Activated CD4-positive, CD25-positive, alpha-beta regulatory T cell treated with anti-CD3 and anti-CD28 coated beads, Interleukin-2, amount 50 U/mL, for 72 hours (primary cell): ENCODE data around the gene BNIP3.

ENCODE experiments used
- DNase-seq: peaks from one replicate; pipeline ENCODE4 v3.0.0; 2021

BNIP3 gene

DNA sequence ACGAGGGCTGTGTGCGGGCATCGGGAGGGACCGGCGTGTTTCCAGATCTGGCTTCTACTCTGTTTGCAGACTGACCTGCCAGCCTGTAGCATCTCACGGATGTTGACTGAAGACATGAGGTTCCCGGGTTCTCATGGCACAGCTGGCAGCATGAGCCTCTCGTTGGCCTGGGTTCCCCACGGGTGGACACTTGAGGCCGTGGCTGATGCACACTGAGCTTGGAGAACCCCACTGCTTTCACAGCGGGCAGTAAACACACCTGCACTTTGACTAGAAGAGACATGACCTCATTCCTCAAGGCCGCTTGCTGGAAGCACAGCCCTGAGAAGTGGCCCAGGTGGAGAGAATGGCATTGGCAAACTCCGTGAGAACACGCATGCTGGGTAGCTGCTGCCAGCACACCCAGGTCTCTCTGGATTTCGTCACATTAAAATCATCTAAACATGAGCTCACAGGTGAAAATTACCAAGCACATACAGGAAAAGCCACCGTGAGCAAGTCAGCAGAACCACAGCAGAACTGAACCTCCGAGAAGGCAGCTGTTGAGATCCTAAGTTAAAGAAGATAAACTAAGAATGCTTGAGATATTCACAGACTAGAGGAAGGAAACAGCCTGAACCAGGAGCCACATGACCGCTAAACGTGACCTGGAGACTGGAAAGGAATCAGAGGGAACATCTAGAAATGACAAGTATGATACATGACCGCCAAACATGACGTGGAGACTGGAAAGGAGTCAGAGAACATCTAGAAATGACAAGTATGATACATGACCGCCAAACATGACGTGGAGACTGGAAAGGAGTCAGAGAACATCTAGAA, 32.5 kb downstream of the BNIP3 start:
- DNase-seq: no peak

DNA sequence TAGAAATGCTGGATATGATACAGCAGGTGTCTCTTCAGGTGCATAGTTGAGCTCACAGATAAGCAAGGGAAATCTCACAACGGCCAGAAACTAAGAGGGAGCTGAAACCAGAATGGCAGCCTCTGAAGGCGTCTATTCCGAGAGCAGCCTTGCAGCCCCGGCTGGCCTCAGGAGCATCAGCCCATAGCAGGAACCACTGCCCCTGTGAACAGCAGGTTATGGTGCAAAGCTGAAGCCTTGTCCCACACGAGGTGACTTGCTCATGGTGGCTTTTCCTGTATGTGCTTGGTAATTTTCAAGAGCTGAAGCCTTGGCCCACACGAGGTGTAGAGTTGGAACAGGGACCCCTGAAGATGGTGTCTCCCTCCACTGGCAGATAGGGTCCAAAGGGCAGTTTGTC, 33.2 kb downstream of the BNIP3 start:
- DNase-seq: no peak

DNA sequence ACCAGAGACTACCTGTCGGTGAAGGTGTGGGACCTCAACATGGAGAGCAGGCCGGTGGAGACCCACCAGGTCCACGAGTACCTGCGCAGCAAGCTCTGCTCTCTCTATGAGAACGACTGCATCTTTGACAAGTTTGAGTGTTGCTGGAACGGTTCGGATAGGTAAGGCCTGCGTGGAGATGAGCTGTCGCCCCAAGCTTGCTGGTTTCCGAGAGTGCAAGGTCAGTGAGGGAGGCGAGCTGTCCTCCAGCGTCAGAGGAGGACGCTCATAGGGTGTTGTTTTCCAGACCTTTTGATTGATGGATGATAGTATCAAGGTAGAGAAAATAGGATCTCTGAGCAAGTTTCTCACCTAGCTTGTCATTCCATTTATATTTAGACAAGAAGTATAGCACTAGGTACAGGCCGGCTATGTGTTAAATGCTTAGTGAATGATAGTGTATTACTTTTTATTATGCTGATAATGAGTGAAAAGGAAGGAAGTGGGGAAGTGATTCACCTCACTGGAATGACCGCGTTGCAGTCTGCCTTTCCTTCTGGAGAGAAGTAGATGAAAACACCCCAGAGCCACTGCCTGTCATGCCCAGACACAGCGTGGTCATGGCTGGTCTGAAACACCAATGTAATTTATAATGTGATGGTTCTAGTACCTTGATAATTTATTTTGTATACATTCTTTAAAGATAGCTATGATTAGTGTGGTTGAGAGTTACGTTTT, 33.9 kb downstream of the BNIP3 start:
- DNase-seq: no peak

DNA sequence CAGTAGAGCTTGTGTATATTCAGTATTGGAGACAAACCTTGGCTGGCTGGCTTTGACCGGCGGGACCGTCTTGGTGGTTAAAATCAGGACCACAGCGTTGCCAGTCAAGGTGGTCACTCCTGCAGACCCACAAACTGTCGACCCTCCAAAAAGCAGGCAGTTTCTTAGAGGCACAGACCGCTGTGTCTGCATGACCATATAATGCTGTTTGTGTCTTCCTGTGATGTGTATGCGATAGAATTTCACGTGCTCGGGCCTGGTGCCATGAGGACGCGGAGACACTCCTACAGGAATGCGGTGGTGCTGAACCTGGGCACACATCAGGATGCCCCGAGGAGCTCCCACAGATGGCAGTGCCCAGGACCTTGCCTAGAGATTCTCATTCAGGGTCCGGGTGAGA, 34.8 kb downstream of the BNIP3 start:
- no peak for DNase-seq

DNA sequence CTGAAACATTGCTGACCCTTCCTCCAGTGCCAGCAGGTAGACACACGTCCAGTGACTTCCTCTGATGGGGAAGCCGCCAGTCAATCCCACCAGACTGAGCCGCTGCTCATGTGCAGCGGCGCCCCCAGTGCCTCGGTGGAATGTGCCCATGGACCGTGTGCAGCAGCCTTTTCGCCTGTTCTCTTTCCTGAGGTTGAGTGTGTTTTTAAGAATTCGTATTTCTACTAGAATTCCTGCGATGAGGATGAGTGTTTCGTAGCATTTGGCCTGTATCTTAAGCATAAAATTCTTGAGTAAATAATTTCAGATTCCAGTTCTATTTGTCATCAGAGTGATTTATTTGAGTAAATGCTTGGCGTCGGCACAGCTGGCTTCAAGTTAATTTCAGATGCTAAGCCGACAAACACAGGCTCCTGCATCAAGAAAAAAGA, 35.4 kb downstream of the BNIP3 start:
- DNase-seq: no peak

DNA sequence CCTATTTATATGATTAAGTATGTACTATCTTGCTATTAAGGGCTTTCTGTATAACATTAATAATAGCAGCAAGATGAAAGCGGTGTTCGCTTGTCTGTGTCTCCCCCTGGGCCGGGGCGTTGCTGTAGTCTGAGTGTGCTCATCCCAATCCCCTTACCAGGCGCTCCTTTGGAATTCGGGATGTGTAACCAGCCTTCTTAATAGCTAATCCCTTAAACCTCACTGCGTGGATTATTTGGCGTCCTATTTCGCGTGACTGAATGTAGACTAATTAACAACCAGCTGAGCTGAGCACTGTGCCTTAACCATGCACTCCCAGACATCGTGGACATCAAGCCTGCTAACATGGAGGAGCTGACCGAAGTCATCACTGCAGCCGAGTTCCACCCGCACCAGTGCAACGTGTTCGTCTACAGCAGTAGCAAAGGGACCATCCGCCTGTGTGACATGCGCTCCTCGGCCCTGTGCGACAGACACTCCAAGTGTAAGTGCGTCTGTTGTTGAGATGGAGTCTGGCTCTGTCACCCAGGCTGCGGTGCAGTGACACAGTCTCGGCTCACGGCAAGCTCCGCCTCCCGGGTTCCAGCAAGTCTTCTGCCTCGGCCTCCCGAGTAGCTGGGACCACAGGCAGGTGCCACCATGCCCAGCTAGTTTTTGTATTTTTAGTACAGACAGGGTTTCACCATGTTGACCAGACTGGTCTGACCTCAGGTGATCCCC, 36.6 kb downstream of the BNIP3 start:
- DNase-seq: no peak

DNA sequence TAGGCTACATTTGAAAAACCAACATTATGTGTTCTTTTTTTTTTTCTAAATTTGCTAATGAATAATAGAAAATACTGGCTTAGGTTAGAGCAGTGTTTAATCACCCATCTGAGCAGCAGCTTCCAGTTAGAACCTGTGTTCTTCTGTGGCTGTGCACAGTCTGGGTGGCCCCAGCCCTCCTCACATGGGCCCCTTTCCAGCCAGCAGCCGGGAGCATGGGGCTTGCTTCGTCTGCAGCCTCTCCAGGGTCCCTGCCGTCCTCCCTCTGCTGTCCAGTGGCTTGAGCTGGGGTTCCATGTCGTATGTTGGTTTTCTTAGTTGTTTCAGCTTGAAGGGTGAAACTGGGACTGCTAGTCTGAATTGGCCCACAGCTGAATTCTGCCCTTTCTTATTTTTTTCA, 37.3 kb downstream of the BNIP3 start:
- no peak for DNase-seq

DNA sequence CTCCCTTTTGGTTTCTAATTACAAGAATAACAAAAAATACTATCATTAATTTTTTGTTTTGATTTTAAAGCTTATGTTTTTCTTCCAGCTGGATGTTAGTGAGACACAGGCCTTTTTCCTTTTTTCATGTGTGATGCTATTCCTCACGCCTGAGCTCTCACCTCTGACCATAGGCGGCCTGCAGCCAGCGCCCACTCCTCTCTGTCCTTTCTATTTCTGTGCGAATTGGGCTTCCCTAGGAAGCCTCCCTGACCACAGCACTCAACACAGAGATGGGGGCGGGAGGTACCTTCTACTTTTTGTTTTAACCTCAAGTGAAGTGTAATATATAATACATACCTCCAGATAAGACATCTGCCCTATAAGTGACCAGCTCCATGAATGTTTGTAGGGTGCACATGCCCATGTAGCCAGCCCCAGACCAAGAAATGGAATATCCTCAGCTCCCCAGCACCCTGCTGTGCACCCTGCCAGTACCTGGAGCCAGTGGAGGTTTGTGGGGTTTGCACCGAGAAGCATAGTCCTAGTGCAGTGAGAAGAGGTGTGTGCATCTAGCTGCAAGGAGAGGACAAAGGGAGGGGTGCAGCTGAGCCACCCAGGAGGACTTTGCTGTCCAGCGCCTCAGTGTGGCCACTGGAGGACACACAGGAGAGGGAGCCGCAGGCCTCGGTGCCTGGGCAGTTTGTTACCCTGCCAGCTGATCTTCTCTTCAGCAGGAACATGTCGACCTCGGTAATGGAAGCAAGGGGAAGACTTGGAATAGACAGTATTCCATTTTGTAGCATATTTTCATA, 38.5 kb downstream of the BNIP3 start:
- DNase-seq: no peak

DNA sequence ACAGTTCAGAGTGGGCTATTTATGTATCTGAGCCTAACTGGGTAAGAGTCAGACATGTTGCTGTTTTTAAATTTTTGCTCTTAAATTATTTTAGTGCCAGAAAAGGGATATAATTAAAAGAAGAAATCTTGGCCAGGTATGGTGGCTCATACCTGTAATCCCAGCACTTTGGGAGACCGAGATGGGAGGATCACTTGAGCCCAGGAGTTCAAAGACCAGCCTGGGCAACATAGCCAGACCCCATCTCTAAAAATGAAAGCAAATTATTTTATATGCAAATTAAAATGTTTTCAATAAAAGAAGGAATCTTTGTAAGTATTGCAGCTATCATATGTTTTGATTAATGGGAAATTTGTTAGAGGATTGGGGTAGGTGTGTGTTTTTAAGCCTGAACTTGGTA, 39.3 kb downstream of the BNIP3 start:
- no peak for DNase-seq

DNA sequence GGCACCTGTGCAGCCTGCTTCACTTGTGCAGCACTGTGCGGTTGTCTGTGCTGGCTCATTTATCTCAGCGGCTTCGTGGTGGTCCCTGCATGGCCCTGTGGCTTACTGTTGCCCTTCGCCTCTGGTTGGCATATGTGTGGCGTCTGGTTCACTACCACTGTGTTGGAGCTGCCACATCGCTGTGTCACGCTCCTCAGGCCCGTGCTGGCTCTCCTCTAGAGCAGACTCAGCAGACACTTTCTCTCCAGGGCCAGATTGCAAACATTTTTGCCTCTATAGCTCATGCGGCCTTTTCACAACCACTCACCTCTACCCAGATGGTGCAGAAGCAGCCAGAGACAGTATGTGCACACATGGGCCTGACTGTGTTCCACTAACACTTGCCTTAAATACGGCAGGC, 43.0 kb downstream of the BNIP3 start:
- no peak for DNase-seq

DNA sequence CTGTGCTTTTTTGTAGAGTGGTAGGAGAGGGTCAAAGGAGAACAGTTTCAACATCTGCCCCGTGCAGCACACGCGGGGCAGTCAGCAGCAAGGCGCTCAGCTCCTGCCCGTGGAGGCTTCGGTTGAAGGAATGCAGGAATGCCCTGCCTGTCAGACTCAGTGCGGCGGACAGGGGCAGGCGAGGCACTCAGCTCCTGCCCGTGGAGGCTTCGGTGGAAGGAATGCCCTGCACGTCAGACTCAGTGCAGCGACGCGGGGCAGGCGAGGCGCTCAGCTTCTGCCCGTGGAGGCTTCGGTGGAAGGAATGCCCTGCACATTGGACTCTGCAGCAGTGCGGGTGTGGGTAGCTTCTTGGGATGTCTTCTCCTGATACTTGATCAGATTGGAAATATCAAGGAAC, 43.9 kb downstream of the BNIP3 start:
- DNase-seq: no peak

DNA sequence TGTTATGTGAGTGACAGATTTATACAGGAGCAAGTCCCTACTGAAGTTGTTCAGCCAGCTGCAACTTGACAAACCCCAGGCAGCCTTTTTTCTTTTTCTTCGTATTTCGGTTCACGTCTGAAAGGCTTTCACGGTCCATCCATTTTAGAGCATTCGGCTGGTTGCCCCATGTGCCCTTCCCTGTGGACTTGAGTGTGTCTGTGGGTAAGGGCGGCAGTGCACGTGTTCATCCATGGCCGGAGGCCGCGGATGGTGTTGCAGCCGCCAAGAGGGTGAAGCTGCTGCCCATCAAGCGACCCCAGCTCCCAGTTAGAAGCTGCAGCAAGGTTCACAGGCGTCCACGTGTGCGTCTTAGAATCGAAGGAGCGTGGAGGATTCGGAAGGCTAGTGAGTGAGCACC, 45.0 kb downstream of the BNIP3 start:
- DNase-seq: no peak

DNA sequence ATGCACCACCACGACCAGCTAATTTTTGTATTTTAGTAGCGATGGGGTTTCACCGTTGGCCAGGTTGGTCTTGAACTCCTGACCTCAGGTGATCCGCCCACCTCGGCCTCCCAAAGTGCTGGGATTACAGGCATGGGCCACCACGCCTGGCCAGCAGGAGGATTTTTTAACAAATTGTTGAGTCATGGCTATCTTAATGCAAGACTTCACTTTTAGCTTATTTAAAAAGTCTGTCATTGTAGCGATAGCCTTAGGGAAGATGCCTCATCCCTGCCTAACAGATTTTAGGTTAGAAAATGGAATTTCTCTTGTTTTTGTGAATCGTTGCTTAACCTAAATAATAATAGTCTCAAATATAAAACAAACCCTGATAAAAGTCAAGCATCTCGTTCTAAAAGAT, 45.4 kb downstream of the BNIP3 start:
- DNase-seq: no peak

DNA sequence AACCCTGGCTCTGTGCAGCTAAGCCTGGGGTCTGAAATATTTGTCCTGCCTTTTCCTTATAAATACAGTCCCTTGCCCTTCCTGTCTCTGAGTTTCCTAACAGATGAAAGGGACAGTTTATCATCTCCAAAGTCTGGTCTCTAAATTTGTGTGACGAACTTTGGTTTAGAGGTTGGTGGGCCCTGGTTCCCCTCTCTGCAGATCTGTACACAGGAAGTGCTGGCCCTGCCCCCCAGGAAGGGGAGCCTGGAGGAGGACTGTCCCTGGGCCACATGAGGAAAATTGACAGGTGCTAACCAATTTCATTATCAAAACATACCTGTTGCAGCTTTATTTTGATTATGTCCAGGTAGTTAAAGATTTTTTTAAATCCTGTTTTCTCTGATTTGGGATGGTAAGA, 46.5 kb downstream of the BNIP3 start:
- DNase-seq: no peak

DNA sequence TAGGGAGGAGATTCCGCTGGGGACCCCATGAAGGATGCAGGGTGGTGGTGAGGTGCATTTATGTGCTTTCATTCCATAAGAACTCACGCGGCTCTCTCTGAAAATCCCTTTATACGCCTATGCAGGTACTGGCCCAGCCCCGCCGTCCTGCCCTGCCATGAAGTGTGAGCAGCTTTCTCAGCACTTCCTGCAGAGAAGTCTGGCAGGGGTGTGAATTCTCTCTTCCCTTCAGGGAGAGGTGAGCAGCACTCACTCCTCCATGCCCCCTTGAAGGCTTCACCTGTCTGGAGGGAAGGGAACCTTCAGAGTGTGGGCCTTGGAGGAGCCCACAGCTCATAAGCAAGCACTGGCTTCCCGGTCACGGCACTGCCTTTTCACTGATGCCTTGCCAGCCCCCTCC, 47.0 kb downstream of the BNIP3 start:
- DNase-seq: no peak

DNA sequence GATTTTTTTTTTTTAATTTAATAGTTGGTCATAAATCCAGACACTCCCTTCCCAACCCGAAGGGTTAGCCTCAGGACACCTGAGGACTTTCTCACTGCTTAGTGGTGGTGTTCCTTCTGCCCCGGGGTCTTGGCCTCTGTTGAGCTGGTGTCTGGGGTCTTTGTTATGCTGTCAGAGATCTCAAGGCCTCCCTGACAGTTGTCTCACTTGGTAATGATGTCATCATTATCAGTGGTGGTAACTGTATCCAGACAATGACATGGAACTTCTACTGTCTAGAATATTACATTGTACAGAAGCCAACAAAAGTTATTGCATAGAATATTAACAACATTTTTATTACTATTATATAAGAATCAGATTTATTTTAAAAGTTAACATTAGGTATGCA, 48.0 kb downstream of the BNIP3 start:
- DNase-seq: no peak

DNA sequence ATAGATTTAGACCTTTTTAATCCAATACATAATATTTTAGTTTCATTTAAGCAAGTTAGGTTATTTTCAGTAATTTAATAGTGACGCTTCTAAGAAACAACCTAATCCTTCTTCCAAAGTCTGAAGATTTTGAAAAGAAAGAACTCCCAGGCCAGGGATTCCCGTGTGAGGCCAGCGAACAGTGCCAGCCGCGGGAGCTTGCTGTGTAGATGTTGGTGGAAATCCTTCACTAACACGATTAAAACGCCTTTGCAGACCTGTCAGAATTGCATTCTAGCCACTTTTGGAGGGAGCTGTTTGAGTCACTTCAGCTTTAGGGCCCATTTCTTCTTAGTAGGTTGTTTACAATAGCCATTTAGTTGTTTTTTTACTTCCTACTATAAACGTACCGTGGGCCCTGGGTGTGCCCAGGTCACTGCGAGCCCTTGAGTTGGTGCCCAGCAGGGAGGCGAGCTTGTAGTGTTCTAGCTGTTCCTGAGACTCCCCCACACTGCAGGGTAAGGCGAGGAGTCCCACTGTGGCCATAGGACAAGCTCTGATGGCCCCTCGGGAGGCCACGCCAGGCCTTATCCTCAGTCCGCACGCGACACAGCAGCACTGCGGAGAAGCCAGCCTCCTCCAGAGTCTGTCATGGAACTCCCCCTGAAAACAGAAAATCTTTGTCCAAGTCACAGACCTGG, 48.6 kb downstream of the BNIP3 start:
- no peak for DNase-seq

DNA sequence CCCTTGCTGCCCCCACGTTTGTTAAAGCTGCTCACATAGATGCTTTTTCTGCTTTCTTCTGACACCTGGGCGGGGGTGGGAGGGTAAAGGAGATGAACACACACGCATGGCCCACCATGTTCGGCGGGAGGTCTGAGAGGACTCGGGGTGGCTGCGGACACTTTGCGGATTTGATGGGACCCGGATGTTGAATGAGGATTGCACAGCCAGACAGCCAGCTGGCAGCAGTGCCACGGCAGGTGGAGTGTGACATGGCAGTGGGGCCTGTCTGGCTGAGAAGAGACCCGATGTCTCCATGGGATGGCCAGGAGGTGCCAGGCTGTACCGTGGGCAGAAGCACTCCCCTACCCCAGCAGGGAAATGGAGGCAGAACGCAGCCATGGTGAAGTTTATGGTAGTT, 49.7 kb downstream of the BNIP3 start:
- no peak for DNase-seq

DNA sequence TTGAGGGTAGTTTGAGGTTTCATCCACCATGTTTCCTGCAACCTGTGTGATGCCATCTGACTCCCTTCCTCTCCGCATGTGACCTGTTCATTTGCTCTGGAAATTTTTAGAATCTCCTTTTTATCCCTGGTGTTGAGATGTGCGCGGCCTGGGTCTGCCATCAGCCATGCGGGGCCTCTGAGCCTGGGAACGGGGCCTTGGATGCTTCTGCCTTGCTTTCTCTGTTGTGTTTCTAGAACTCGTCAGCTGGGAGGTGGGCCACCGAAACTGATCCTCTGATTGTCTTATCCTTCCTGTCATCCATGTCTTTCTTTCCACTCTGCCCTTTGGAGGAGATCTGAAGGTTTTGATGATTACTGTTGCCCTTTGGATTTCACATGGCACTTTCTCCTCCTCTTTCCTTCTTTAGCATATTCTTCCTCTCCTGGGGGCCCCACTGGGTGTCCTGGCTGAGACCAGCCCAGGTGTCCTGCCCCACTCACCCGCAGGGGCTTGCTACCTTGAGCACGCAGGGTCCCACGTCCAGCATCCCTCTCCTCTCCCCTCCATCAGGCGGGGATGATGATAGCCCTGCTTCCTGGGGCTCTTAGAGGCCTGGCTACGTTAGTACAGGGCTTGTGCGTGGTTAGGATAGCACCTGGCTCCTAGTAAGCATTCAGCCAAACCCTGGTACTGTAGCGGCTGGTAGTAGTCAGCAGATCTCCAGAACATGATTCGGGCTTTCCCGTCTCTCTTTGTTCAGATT, 51.0 kb downstream of the BNIP3 start:
- DNase-seq: no peak

DNA sequence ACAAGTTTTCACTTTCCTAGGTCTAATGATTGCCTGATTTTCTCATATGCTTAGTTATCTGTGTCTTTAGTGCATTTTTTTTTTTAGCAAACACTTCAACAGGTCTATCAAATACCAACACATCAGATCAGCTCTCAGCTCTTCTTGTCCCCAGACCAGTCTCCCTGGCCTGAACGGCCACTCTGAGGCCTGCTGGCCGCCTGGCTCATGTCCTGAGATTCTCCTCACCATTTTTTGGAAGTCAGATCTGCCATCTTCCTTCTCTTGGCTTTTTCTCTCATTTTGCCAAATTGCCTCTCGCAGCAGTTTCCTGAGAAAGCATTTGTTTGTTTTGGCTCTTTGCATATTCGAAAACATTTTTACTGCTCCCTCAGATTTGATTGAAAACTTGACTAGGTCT, 51.6 kb downstream of the BNIP3 start:
- DNase-seq: no peak

DNA sequence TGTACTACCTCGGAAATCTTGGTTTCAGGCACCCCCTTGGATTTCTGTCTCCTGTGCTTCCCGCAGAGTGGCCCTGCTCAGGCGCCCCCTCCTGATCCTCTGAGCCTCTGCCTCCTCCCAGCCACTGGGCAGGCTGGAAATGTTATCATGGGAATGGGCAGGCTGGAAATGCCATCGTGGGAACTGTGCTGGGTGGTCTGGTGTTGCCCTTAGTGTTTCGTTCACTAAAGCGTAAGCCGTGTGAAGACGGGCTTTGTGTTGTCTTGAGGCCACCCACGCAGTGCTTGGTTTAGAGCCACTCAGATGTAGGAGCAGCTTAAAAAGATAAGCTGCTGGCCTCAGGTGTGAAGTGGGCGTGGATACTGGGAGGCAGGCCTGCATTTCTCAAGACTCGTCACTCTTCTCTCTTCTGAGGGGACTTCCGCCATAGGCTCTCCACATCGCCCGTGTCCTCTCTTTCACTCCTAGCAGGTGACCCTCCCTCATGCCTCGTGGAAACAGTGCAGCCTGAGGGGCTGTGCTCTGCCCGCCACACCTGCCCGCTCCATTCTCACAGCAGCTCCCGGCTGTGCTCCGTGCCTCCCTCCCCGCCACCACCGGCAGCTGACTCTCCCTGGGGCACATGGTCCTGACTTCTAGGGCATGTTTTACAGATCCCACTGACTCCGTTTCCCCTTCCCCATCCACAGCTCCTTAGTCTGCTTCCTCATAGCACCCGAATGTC, 52.4 kb downstream of the BNIP3 start:
- no peak for DNase-seq
